K562 (cell line): Measurements from ENCODE around the gene KHSRP. TPM values are rescaled to one million over a fixed set of nuclear protein-coding genes. Genes with fewer than 3 reads are reported as not detected.

ENCODE experiments used
- GATA2 ChIP-seq: sonication (generic); formaldehyde crosslinking; IDR thresholded peaks from 2 replicates; pipeline ENCODE4 v1.4.0; 2020; ENCODE audit warnings: mild to moderate bottlenecking, missing genetic modification reagents
- HSF4 ChIP-seq: fragments of 250-450 bp; sonication (Bioruptor Pico); IDR thresholded peaks from 2 replicates; pipeline ENCODE4 v2.1.2; 2022; ENCODE audit warnings: mild to moderate bottlenecking, moderate library complexity, borderline replicate concordance
- NUFIP1 ChIP-seq: fragments of 450-650 bp; IDR thresholded peaks from 2 replicates; pipeline ENCODE4 v1.6.1; 2018; ENCODE audit not compliant: partially characterized antibody
- SIN3A ChIP-seq, 2 experiments: fragments of 150-350 bp in 1 of 2; IDR thresholded peaks; 2 replicates each; pipeline ENCODE4 v1.6.1; 2011 to 2016; ENCODE audit warnings: borderline replicate concordance in 2 of 2, low read depth in 2 of 2, low read length in 2 of 2, mild to moderate bottlenecking in 2 of 2, moderate library complexity in 2 of 2; ENCODE audit not compliant: control insufficient read depth in 1 of 2
- TAF1 ChIP-seq: IDR thresholded peaks from 2 replicates; pipeline ENCODE4 v1.6.1; 2011; ENCODE audit warnings: mild to moderate bottlenecking, low read length, moderate library complexity; ENCODE audit not compliant: insufficient read depth, control insufficient read depth, severe bottlenecking; ENCODE audit errors: extremely low read depth
- polyA plus RNA-seq, 8 experiments: library from polyadenylated mRNA; depleted of rRNA in 4 of 8; stranded (reverse) in 5 of 8; unstranded in 3 of 8; fragments of >200 nt; fragmentation: Nextera tagmentation in 2 of 8; fragmentation: Illumina TruSeq in 1 of 8; extraction: Ambion mirVana in 2 of 8; extraction: Trizol in 1 of 8; gene quantifications; 2 replicates each; pipeline versions ENCODE4 v1.2.1 to v1.2.3, GENCODE V29; 2011 to 2014; ENCODE audit warnings: inconsistent platforms in 1 of 8, missing spikeins in 1 of 8
- total RNA-seq, 7 experiments: library from RNA; depleted of rRNA in 6 of 7; stranded (reverse); fragments of >200 nt in 6 of 7; fragmentation: Illumina TruSeq in 2 of 7; extraction: Trizol in 2 of 7; gene quantifications; 2 replicates each; pipeline versions ENCODE4 v1.2.1 to v1.2.3, GENCODE V29; 2011 to 2021; ENCODE audit warnings: low replicate concordance in 1 of 7
- TF ChIP-seq, protein P1 (sequence below): fragments of 450-650 bp; formaldehyde crosslinking; IDR thresholded peaks from 2 replicates; pipeline ENCODE4 v1.4.0; 2020; ENCODE audit warnings: mild to moderate bottlenecking, moderate library complexity
- TF ChIP-seq, protein P2 (sequence below): sonication (generic); formaldehyde crosslinking; IDR thresholded peaks from 2 replicates; pipeline ENCODE4 v1.8.0; 2023; ENCODE audit warnings: mild to moderate bottlenecking, missing genetic modification reagents

Gene KHSRP
- total and polyA plus RNA-seq, 9 of the 15 experiments (the other 6 are each of a cell fraction or from before 2014, with no cell fraction given), result 4.2 to 564 (median 139) TPM

DNA sequence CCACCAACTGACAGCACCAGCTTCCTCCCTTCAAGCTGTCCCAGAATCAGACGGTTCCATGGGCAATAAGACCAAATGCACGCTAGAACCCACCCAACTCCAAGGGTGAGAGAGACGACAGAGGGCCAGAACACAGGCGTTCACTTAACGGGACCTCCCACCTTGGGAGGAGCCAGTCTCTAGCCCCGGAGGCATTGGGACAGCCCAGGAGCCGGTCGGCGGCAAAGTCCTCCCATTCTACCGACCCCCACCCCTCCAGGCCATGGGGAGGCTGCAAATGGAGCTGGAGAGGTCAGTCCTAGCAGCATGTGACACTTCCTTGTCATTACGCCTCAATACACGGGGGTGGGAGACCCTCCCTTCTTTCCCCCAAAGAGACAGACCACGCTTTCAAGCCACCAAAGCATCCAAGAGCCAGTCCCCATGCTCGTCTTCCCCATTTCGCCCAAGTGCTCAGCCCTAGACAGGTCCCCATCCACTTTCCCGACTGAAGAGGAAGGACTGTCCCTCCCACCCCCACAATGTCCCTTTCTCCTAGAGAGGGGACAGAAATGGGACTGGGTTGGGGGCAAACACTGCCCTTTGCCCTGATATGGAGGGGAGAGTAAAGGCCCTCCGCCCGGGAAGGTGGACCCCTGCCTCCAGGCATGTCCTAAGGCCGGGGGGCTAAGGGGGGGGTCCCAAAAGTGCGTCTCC is 964 bp downstream of the KHSRP start (continued):
- TF ChIP-seq, protein P1, sequence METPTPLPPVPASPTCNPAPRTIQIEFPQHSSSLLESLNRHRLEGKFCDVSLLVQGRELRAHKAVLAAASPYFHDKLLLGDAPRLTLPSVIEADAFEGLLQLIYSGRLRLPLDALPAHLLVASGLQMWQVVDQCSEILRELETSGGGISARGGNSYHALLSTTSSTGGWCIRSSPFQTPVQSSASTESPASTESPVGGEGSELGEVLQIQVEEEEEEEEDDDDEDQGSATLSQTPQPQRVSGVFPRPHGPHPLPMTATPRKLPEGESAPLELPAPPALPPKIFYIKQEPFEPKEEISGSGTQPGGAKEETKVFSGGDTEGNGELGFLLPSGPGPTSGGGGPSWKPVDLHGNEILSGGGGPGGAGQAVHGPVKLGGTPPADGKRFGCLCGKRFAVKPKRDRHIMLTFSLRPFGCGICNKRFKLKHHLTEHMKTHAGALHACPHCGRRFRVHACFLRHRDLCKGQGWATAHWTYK (CRISPR knock-in tag), result 0 out of 2 replicates have a peak, but pooled peaks have one; percentile 42
- no peak for TF ChIP-seq NUFIP1
- TF ChIP-seq HSF4 (CRISPR knock-in tag), result no peak
- no peak for TF ChIP-seq GATA2 (CRISPR knock-in tag)
- TF ChIP-seq SIN3A (IDR thresholded peaks at IDR 0.05; ENCODE audit: borderline replicate concordance in 2 of 2, control insufficient read depth in 1 of 2, low read depth in 2 of 2, low read length in 2 of 2), result peak in 1 of 2 experiments; percentile 16; a peak in 1 of 4 replicates
- TF ChIP-seq TAF1, result peak; percentile 31
- TF ChIP-seq, protein P2, sequence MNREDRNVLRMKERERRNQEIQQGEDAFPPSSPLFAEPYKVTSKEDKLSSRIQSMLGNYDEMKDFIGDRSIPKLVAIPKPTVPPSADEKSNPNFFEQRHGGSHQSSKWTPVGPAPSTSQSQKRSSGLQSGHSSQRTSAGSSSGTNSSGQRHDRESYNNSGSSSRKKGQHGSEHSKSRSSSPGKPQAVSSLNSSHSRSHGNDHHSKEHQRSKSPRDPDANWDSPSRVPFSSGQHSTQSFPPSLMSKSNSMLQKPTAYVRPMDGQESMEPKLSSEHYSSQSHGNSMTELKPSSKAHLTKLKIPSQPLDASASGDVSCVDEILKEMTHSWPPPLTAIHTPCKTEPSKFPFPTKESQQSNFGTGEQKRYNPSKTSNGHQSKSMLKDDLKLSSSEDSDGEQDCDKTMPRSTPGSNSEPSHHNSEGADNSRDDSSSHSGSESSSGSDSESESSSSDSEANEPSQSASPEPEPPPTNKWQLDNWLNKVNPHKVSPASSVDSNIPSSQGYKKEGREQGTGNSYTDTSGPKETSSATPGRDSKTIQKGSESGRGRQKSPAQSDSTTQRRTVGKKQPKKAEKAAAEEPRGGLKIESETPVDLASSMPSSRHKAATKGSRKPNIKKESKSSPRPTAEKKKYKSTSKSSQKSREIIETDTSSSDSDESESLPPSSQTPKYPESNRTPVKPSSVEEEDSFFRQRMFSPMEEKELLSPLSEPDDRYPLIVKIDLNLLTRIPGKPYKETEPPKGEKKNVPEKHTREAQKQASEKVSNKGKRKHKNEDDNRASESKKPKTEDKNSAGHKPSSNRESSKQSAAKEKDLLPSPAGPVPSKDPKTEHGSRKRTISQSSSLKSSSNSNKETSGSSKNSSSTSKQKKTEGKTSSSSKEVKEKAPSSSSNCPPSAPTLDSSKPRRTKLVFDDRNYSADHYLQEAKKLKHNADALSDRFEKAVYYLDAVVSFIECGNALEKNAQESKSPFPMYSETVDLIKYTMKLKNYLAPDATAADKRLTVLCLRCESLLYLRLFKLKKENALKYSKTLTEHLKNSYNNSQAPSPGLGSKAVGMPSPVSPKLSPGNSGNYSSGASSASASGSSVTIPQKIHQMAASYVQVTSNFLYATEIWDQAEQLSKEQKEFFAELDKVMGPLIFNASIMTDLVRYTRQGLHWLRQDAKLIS, result no peak
